ENCODE measurements around the gene NINJ2.

GRCh38 chr12:668090-668481, 4.8 kb upstream of the NINJ2 start:
- TF ChIP-seq CTCF (conservative IDR thresholded peaks at IDR 0.05 in 1 of 2, IDR thresholded peaks at IDR 0.05 in 1 of 2; ENCODE audit: extremely low read depth in 1 of 2, insufficient read depth in 1 of 2, low read depth in 1 of 2, low read length in 2 of 2) (no peak), EZH2 (IDR thresholded peaks at IDR 0.05; ENCODE audit: borderline replicate concordance, low read length) (no peak)

Measured in mammary epithelial cell (primary cell).